Activated CD8-positive, alpha-beta memory T cell treated with anti-CD3 and anti-CD28 coated beads, Interleukin-2, amount 50 U/mL, for 24 hours (primary cell): ENCODE data around the gene ALK.

ENCODE experiments used
- DNase-seq: peaks from one replicate; pipeline ENCODE4 v3.0.0-alpha.2; 2020; ENCODE audit errors: extremely low read depth

Gene ALK

DNA sequence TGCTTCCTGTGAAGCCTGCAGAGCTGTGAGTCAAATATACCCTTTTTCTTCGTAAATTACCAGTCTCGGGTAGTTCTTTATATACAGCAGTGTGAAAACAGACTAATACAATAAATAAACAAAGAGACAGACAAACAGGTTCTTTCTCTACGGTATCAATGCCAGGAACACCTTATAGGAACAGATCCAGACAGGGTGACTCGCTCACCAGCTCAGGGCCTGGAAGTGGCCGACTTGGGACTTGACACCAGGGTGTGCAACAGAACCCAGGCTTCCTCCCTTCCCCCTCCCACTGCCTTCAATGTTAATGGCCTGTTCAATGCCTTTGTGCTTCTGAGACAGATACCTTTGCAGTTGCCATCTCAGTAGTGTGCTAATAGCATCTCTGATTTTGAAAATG lies 309.5 kb downstream of the ALK start:
- DNase-seq = no peak

DNA sequence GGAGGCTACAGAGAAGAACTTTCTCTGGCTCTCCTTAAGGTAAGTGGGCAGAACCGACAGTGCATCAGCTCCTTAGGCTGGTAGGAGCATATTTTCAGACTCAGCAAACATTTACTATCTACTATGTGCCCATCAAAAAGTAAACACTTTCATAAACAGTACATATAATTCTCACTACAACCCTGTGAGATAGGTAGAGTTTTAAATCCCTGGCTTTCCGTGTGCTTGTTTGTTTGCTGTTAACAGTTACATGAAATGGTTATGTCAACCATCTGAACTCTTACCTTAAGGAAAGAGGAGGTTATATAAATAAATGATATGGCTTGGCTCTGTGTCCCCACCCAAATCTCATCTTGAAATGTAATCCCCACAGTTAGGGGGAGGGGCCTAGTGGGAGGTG lies 310.1 kb downstream of the ALK start:
- DNase-seq = no peak

- DNase-seq = no peak
Measured at GRCh38 chr2:29610569-29610968, 310.8 kb downstream of the ALK start.

DNA sequence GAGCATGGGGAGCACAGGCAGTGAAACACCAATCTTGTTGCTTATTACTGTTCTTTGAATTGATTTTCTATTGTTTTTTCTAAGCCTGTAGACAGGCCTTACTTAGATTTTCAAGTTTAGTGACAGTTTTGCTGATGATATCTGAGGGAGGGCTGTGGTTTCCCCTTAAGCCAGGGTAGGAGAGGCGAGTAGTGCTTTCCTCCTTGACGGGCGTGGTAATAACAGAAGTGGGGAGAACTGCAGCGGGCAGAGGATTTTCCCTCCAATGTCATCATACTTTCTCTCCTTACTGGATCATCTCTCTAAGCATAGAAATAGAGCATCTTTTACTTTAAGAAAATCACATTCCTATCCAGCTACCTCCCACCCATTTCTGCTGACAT lies 314.4 kb downstream of the ALK start:
- DNase-seq = no peak

DNA sequence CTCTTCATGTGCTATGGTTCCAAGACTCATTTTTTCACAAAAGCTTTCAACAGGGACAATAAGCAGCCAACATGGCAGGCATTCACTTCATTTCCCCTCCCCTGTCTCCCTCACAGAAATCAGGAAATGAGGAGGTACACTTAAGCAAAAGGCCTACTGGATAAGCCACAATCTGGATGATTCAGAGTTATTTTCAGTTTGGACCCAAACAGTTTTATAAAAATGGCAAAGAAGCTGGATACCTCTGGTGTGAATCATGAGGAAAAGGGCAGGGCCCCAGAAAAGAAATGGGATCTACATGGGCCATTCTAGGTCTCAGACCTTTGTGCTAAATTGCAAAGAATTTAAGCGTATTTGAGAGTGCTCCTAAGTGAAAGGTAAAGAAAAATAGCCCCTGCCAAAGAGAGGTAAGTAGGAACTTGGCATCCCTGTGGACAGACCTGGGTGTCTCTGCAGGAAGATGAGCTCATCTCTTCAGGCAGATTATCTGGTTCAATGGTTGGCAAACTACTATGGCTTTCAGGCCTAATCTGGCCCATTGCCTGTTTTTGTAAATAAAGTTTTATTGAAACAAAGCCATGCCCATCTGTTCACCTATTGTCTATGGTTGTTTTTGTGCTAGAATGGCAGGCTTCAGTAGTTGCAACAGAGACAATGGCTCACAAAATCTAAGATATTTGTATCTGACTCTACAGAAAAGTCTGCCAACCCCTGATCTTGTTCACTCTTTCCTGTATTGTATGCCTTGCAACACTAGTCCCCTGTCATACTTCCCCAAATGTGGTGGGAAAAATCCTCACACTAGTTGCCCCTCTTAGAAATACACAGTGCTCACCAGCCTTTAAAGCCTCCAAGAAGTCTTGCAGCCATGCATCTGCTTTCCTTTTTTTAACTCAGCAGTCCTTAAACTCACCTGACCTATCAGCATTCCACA lies 315.0 kb downstream of the ALK start:
- DNase-seq = no peak

DNA sequence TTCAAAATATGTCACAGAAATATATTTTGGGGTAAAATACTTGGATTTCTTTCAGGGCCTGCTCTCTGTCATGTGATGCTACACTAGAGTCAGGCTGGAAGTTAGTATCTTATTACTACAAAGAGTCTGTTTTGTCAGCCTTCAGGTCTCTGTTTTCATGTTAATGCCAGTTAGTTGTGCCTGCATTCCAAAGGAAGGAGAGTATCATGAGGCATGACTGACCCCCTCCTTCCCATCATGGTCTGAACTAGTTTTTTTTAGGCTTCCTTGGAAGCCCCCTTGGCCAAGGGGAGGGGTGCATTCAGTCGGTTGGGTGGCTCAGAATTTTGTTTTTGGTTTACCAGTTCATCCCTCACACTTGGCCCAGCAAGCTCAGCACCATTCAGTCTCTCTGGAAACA lies 318.0 kb downstream of the ALK start:
- no peak for DNase-seq

DNA sequence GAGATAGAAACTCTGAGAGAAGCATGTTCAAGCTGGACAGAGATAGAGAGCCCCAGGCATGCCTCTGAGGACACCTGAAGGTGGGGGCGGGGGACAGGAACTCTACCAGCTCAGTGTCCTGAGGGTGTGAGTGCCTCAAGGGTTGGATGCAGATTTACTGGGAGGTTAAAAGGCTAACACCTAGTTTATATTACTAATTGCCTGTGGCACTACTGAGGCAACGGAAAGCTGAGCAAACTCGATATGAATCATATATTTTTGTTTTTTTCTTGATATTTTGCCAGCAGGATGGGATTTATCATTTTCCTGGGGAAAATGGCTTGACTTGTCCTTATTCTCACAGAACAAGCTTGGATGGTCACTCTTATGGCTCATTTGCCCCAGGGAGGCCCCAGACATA lies 319.5 kb downstream of the ALK start:
- no peak for DNase-seq

- DNase-seq = no peak
Measured at GRCh38 chr2:29601321-29601720, 320.1 kb downstream of the ALK start.

DNA sequence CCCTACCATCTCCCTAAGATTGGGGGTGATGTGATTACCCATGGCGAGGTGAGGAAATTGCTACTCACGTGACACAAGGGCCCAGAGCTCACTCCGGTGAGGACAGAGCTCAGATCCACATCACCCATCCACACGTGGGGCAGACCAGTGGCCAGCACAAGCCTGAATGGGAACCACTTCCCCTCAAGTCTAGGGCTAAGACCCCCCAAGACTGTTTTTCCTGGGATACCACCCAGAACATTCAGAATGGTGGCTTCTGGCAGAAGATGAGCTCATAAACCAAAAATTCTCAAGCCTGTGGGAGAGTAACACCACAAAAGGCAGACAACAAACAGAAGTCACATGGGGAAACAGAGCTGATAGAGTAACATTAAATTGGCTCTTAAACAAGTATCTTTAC lies 321.4 kb downstream of the ALK start:
- no peak for DNase-seq

DNA sequence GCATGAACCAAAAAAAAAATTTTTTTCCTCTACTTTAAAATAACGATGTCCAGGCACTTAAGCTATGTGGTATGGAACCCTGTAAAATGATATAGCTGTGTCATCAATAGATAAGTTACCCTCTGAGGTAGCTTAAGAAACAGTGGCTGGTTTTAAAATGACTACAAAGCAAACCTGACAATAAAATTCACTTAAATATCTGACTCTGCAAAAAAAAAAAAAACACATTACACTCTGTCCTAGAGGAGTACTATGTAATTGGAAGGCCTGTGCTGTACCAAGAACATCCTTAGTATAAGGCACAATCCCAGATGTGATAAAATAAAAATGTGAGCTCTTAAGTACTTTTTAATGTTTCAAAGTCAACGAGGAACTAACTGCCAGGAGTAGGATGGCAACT lies 322.4 kb downstream of the ALK start:
- DNase-seq = no peak

- no peak for DNase-seq
Measured at GRCh38 chr2:29597035-29597434, 324.4 kb downstream of the ALK start.

DNA sequence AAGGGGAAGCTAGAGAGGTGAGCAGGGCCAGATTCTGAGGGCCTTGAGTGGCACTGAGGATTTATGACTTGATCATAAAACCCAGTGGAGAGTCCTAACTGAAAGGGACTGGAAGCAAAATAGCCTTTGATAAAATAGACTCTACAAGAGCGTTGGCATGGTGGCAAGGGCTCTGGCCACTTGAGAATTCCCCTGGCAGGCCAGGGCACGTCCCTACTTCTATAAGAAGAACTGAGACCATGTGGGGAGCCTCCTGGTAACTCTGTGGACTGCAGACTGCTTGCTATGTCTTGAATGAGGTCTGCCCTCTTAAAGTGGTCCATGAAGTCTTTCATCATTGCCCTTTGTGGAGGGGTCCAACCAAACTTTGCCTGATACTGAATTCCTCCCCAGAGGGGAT lies 324.8 kb downstream of the ALK start:
- DNase-seq = no peak

DNA sequence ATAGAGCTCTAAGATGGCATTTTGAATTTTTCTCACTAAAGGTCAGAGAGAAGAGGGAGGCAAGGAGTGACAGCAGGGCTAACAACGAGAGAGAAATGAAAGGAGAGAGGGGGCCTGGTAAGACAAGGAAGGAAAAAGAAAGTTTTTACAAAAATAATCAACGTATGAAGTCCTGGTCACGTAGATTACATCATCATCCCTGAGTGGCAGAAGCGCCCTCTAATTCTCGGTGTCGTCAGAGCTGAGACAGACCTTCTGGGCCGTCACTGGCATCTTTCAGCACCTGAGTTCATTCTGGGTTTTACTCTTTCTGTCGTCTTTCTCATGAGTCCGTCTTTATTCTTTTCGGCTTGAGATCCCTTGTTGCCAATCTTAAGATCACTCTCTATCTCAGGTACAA lies 329.8 kb downstream of the ALK start:
- no peak for DNase-seq

GRCh38 chr2:29590211-29590610 lies 331.2 kb downstream of the ALK start:
- no peak for DNase-seq

GRCh38 chr2:29589440-29590103 lies 331.8 kb downstream of the ALK start:
- no peak for DNase-seq

DNA sequence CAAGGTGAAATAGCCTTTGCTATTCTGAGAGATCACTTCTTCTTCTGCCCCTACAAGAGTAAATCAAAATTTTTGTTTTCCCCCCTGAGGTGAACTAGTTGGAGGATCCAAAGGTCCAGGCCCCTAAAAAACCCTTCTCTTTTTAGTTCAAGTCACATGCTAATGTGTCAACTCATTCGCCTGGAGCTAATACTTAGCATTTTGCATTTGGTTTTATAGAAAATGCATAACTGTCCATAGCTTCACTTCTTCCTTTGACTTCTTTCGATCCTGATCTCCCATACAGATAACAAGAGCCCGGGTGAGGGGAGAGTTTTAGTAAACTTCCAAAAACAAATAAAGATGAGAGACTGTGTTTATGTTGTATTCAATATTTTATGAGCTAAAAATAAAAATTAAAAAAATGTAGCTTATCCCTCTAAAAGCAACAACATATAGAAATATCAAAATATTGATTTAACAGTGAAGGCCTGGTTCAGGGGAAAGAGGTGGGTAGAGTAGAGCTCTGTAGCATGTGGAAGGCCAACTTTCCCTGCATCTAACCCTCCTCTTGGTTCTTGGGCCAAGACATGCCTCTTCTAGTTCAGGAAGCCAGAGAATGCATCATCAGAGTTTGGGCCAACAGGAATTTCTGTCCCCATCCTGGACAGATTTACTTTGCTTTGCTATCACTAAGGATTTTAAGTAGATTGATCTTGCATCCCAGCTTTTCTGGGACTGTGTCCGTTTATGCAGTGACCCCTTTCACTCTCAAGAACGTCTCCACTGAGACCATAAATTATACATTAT lies 333.8 kb downstream of the ALK start:
- DNase-seq = no peak

DNA sequence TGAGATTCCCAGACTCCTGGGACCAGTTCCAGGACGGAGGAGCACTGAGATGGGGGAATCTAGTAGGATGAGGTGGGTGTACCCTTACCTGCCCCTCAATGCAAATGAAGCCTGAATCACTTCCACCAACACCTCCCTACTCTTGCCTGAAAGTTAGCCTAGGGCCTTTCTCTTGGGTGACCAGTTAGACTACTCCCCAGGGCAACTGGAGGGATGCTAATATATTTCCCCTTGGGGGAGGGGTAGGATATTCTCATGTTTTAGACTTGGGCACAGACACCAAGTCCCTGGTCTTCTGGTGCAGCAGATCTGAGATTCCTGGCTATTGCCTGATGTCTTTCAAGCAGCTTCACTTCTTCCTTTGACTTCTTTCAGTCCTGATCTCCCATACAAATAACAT lies 334.5 kb downstream of the ALK start:
- no peak for DNase-seq

DNA sequence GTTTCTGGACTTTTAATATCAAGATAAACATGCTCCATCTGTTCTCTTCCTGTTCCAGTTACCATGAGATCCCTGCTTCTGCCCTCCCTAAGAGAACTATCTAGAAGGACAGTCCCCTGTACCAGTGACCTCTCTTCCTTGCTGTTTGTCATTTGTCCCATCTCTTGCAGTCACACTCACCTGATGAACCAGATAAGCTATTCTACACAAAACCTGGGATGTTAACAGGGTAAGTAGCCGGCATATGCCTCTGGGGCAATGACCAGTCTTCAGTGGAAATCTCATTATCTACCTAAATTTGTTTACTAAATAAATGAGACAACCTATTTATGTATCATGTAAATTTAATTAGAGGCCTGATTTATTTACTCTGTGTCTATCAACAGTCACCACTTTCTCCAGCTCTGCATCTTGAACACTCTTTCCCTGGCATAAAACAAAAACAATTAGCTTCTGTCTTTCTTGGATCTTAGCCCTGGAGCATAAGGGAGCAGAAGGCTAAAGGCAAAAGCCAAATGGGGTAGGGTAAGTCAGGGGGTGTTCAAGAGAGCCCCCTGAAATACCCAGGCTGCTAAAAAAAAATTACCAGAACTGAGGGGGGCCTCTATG lies 337.7 kb downstream of the ALK start:
- DNase-seq = no peak

DNA sequence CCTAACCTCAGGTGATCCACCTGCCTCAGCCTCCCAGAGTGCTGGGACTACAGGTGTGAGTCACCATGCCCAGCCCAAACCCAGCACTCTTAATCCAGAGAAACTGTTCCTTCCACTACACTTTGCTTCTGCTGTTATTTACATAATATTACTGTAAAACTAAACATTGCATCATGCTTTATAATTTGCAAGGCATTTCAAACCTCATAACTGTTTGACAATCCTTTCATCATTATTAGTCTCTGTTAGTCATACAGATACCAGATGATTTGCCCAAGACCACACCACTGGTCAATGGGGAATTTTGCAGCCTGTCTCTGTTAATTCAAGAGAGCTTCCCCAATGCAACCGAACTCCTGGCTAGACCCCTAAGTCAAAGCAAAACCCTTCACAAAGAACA lies 338.3 kb downstream of the ALK start:
- no peak for DNase-seq

GRCh38 chr2:29582062-29582461 lies 339.3 kb downstream of the ALK start:
- no peak for DNase-seq

GRCh38 chr2:29580223-29580622 lies 341.2 kb downstream of the ALK start:
- no peak for DNase-seq

GRCh38 chr2:29579495-29580169 lies 341.8 kb downstream of the ALK start:
- no peak for DNase-seq
